Lung (tissue), 12 donors: ENCODE measurements around the gene COPS7A. TPM values are rescaled to one million over a fixed set of nuclear protein-coding genes. Genes with fewer than 3 reads are reported as not detected.
"Not testable (repeated sequence)": the region's sequence is repeated elsewhere in the genome, so short reads cannot be mapped to it uniquely, and the experiment has no call there.

ENCODE experiments used
- ATAC-seq: fragments of 200-7000 bp; cut with Tn5 transposase; one replicate; pipeline ENCODE4 v1.9.1; 2020; ENCODE audit warnings: moderate number of reproducible peaks; ENCODE audit not compliant: insufficient read depth, low FRiP score
- DNase-seq, 3 donors: peaks; one replicate each; pipeline ENCODE4 v3.0.0-alpha.2; 2013 to 2017
- H3K27ac ChIP-seq, 2 donors: one replicate each; pipeline ENCODE4 v1.5.1; 2013; ENCODE audit warnings: mild to moderate bottlenecking in 2 of 2, moderate library complexity in 2 of 2, control low read depth in 1 of 2, inconsistent platforms in 1 of 2, low read depth in 1 of 2, low read length in 1 of 2
- H3K27me3 ChIP-seq, 3 donors: one replicate each; pipeline ENCODE4 v1.5.1; 2013; ENCODE audit warnings: low read length in 2 of 3; ENCODE audit not compliant: control insufficient read depth in 3 of 3, insufficient read depth in 3 of 3
- H3K36me3 ChIP-seq, 4 donors: one replicate each; pipeline ENCODE4 v1.5.1; 2013; ENCODE audit warnings: low read length in 4 of 4, mild to moderate bottlenecking in 1 of 4, moderate library complexity in 1 of 4; ENCODE audit not compliant: control insufficient read depth in 4 of 4, insufficient read depth in 4 of 4
- H3K4me1 ChIP-seq, 5 donors: one replicate each; pipeline ENCODE4 v1.5.1; 2013; ENCODE audit warnings: low read length in 5 of 5, mild to moderate bottlenecking in 2 of 5, moderate library complexity in 1 of 5; ENCODE audit not compliant: control insufficient read depth in 5 of 5, insufficient read depth in 5 of 5
- H3K4me3 ChIP-seq: one replicate; pipeline ENCODE4 v1.5.1; 2013; ENCODE audit warnings: mild to moderate bottlenecking, control low read depth, moderate library complexity
- H3K9ac ChIP-seq, 2 donors: one replicate each; pipeline ENCODE4 v1.5.1; 2013; ENCODE audit warnings: low read length in 2 of 2, control low read depth in 1 of 2; ENCODE audit not compliant: insufficient read depth in 1 of 2
- H3K9me3 ChIP-seq, 4 donors: one replicate each; pipeline ENCODE4 v1.5.1; 2013; ENCODE audit warnings: low read length in 3 of 4, mild to moderate bottlenecking in 1 of 4, moderate library complexity in 1 of 4; ENCODE audit not compliant: control insufficient read depth in 4 of 4, insufficient read depth in 3 of 4
- CTCF ChIP-seq: IDR thresholded peaks from 2 replicates; pipeline ENCODE4 v1.5.1; 2012; ENCODE audit warnings: mild to moderate bottlenecking; ENCODE audit errors: control extremely low read depth, extremely low read depth
- WGBS, 2 donors: extraction: QIAGEN DNeasy Blood & Tissue Kit; methylation state at CpG; one replicate each; pipeline ENCODE4 v1.1.7; 2013; 5-methylcytosine and 5-hydroxymethylcytosine counted together
- polyA plus RNA-seq, 2 donors: library from polyadenylated mRNA; stranded (reverse); fragments of 200-250 nt; gene quantifications; one replicate each; pipeline ENCODE4 v1.2.1, GENCODE V29; 2013
- total RNA-seq, 2 donors: library from RNA; depleted of rRNA in 1 of 2; stranded (reverse); fragments of >200 nt in 1 of 2; gene quantifications; one replicate each; pipeline ENCODE4 v1.2.1, GENCODE V29; 2014 to 2021
- donor health status: control.
- donor health status: control.
- donor health status: Bipolar disorder and iron deficiency.
- donor health status: healthy.
- donor health status: DM: yes; HTN: yes; CAD: no.

The COPS7A gene
- total and polyA plus RNA-seq, 4 donors: 40.1 to 74.7 (median 61.2) TPM

- Histone ChIP-seq H3K27me3 (peaks cover 0 to 32% (median 27%) of the 10 kb centered on the region in 3 donors), H3K27ac (no peak within 1 kb of the TSS), H3K9ac (peak within 1 kb of the TSS; percentile 25 to 62), H3K4me1 (peaks cover 0 to 11% (median 6%) of the 10 kb centered on the region in 5 donors), H3K36me3 (no peaks in the 10 kb centered on the region), H3K4me3 (peak within 1 kb of the TSS; percentile 1), H3K9me3 (peaks cover 0 to 6% (median 0%) of the 10 kb centered on the region in 4 donors)
- peak; percentile 73 to 77 (median 77) for DNase-seq
- 3% methylated on average over 6 to 41 of the region's 43 CpGs for WGBS, 2 donors
- ATAC-seq: no peak
- no peak for TF ChIP-seq CTCF
Measured at GRCh38 chr12:6700646-6701051, 23.2 kb upstream of the COPS7A start, which contains the start of gene PIANP. Gene PIANP, minus strand, starts transcription at chr12:6700815. Its CDS starts 2,754 bp downstream, at chr12:6698061.

GRCh38 chr12:6701078-6701768, 22.6 kb upstream of the COPS7A start:
- H3K27ac ChIP-seq: no peak overlapping the region
- DNase-seq: no peak
- H3K36me3 ChIP-seq: no peaks in the 10 kb centered on the region
- ATAC-seq: no peak
- H3K4me3 ChIP-seq: no peak overlapping the region
- H3K9ac ChIP-seq: peak overlapping the region in 1 of 2 donors; percentile 62
- H3K4me1 ChIP-seq: peaks cover 0 to 11% (median 6%) of the 10 kb centered on the region in 5 donors
- no peak for TF ChIP-seq CTCF
- WGBS, 2 donors: 30 to 31% methylated on average over 13 of the region's 13 CpGs
- peaks cover 0 to 6% (median 0%) of the 10 kb centered on the region in 4 donors for H3K9me3 ChIP-seq
- peaks cover 0 to 32% (median 27%) of the 10 kb centered on the region in 3 donors for H3K27me3 ChIP-seq

GRCh38 chr12:6703631-6704030, 20.2 kb upstream of the COPS7A start:
- H3K27ac ChIP-seq: no peak overlapping the region
- H3K36me3 ChIP-seq: no peaks in the 10 kb centered on the region
- peak in 1 of 3 donors; percentile 23 for DNase-seq
- no peak for TF ChIP-seq CTCF
- no peak for ATAC-seq
- WGBS, 2 donors: 9 to 13% methylated on average over 10 of the region's 10 CpGs
- H3K4me3 ChIP-seq: no peak overlapping the region
- H3K27me3 ChIP-seq: peaks cover 0 to 32% (median 27%) of the 10 kb centered on the region in 3 donors
- H3K9me3 ChIP-seq: peaks cover 0 to 6% (median 0%) of the 10 kb centered on the region in 4 donors
- H3K4me1 ChIP-seq: peaks cover 0 to 11% (median 6%) of the 10 kb centered on the region in 5 donors
- H3K9ac ChIP-seq: no peak overlapping the region

GRCh38 chr12:6708351-6708750, 15.5 kb upstream of the COPS7A start:
- not testable (repeated sequence) for H3K4me3 ChIP-seq, H3K36me3 ChIP-seq, H3K27me3 ChIP-seq, H3K4me1 ChIP-seq, H3K27ac ChIP-seq, DNase-seq, ATAC-seq, H3K9me3 ChIP-seq, H3K9ac ChIP-seq
- WGBS, 2 donors: 90 to 95% methylated on average over 21 of the region's 21 CpGs
